NCI-H2029 (cell line): ENCODE data around the gene MYRF.

Experiments used
- DNase-seq: peaks from one replicate; lab custom pipeline; 2025; lab: John Stamatoyannopoulos, UW

The MYRF gene

GRCh38 chr11:61795459-61795858 lies 43.0 kb downstream of the MYRF start:
- no peak for DNase-seq

- no peak for DNase-seq
Measured at GRCh38 chr11:61795876-61796526, 43.6 kb downstream of the MYRF start.

- peak; percentile 62 for DNase-seq
Measured at GRCh38 chr11:61797263-61797944, 45.0 kb downstream of the MYRF start.

GRCh38 chr11:61799665-61800284 lies 47.3 kb downstream of the MYRF start:
- no peak for DNase-seq

DNA sequence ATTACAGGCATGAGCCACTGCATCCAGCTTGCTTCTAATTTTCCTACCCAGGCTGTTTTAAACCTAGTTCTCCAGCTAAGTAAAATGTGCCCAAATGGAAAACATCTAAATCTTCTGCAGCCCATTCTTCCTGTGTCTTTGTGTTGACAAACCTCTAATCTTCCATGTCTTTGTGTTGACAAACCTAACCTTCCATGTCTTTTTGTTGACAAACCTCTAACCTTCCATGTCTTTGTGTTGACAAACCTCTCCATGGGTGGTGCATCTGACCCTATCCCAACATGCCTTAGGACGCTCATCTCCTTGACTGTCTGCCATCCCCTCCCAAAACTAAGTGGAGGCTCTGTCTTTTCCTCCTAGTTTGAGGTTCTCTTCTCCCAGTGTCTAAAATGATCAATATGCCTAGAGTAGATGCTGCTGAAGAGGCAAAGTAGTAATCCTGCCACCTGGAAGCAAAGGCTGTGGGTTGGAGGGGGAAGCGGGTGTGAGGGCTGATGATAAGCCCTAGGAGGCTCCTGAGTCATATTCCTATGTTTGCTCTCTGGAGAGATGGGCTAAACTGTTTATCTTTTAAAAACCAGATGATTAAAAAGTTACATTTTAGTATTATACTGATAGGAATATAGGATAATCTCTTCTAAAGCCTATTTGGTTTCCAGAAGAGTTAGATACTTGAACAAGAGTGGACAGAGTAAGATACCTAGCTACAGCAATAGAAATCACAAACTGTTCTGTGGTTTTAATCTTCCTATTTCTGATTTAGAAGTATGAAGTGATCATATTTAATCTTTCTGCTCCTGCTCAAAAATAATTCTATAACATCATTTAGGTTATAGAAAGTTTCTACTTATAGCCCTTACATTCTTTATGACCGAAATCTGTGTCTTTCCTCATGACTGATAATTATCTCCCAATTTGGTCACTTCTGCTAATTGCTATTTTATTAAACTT lies 48.2 kb downstream of the MYRF start:
- DNase-seq, result no peak

GRCh38 chr11:61802605-61803004 lies 50.2 kb downstream of the MYRF start:
- no peak for DNase-seq

DNA sequence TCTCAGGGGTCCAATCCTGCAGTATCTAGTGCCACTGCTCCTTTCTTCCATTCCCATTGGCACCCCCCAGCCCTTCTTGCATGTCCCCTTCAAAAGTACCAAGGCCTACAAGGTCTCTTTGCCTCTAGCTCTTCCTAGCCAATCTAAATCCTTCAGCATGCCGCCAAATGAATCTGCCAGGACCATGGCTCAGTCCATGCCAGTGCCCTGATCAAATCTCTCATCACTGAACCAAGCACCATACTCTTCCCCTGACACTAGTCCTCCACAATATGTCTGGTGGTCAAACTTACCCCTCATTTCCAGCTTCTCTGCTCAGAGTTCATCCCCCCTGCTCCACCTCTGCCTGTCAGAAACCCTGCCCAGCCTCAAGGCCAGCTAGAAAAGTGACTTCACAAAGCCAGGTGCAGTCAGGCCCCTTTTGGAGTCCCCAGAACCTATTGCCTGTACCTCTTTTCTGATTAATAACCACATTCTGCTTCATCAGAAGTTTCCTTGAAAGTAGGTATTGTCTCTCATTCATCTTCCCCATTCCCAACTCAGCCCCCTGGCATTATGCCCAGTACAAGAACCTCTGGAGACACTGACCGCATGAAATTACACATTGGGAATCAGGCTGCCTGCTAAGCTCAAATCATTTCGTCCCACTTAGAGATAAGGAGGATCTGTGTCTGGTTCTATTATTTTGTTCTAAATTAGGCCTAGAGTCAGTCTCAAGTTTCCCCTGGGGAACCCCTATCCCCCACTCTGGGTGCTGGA lies 51.6 kb downstream of the MYRF start:
- DNase-seq, result no peak

DNA sequence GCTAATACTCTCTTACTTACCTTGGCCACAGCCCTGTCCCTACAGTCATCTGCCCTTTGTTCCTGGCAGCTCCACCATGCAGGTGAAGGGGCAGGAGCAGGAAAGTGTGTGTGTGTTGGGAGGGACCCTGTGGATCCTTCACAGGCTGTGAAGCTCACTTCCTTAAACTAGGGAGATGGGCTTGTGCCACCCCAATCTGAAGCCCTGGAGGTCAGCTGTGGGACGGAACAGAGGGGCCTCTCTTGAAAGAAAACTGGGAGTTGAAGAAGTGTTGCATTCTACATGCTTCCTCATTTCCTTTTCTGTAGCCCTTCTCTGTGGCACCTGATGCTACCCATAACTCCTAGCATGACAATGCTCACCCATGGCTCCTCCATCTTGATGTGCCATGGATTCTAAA lies 52.7 kb downstream of the MYRF start:
- DNase-seq, result no peak

GRCh38 chr11:61806785-61807184 lies 54.3 kb downstream of the MYRF start:
- no peak for DNase-seq

- no peak for DNase-seq
Measured at GRCh38 chr11:61810671-61811175, 58.3 kb downstream of the MYRF start.

- DNase-seq, result no peak
Measured at GRCh38 chr11:61811831-61812230, 59.4 kb downstream of the MYRF start.

- DNase-seq, result no peak
Measured at GRCh38 chr11:61812736-61813411, 60.4 kb downstream of the MYRF start.

DNA sequence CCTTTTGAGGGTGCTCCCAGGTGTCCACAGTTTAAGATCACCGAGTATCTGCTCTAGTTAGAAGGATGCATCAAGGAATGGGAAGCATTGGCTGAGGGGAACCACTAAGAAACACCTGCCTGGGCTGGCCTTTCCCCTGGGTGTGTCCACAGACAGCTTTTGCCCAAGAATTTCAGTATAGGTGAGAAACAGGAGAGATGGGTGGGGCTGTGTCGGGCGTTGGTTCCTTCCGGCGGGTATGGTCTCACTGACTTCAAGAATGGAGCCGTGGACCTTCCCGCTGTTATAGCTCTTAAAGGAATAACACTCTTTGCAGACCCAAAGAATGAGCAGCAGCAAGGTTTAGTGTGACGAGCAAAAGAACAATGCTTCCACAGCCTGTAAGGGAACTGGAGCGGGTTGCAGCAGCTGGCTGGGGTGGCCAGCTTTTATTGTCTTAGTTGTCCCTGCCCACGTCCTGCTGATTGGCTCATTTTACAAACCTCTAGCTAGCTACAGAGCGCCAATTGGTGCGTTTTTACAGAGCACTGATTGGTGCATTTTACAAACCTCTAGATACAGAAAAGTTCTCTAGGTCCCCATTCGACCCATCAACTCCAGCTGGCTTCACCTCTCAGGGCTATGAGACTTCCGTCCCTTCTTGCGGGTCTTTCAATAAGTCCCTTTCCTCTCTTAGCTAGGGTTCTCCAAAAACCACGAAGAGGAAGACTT lies 62.0 kb downstream of the MYRF start:
- DNase-seq, result no peak

- DNase-seq, result peak; percentile 64
Measured at GRCh38 chr11:61814958-61815789, 62.7 kb downstream of the MYRF start.

DNA sequence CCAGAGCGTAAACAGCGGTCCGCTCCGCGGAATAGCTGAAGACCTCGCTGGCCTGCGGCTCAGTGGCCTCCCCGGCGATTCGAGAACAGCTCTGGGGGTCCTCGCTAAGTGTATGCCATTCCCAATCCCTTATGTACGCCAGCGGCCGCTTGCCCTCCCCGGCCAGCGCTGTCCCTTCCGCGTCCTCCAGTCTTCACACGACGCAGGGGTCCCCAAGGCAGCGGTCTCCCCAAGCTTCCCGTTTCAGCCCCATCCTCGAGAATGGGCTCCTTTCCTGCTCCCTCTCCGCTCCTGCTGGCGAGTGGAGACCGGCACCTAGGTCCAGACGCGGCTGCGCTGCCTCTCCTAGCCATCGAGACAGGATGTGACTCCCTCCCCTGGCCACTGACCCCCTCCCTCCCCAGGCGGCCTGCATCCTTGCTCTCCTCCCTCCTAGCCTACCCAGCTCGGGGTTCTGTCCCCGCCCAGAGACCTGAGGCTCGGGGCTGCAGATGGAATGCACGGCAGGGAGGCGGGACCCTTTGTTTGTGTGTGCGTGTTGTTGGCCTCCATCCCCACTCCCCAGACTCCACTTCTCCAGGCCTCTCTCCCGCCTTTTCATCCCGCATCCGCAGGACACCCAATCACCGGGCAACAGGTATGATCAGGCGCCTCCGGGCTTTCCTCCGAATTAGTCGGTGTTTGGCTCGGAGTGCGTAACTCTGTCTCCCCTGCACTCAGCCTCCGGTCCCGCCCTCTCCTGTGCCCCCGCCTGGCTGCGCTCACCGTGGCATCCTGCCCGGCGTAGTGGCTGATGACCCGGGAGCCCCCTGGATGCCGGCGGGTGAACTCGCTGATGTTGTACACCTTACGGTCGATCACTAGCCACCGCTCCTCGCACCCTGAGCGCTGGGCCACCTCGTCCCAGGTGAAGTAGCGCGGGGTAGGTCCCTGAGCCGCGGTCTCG lies 63.6 kb downstream of the MYRF start:
- peak; percentile 57 for DNase-seq

- peak; percentile 86 for DNase-seq
Measured at GRCh38 chr11:61816736-61817455, 64.5 kb downstream of the MYRF start, which contains the start of gene FADS1. Gene FADS1, minus strand, starts transcription at chr11:61817003. Its CDS starts 74 bp downstream, at chr11:61816929.
